HG03097 (cell line): ENCODE data around the gene PPP1R10.

Experiments
- ATAC-seq: cut with Tn5 transposase; IDR thresholded peaks from one replicate; pipeline ENCODE4 v1.9.1; 2021; ENCODE audit not compliant: unreplicated experiment, low FRiP score

The PPP1R10 gene

GRCh38 chr6:30625511-30625910 lies 8.5 kb upstream of the PPP1R10 start:
- ATAC-seq = no peak

GRCh38 chr6:30619561-30619960 lies 2.5 kb upstream of the PPP1R10 start:
- no peak for ATAC-seq

GRCh38 chr6:30618270-30618797 lies 1.3 kb upstream of the PPP1R10 start:
- ATAC-seq = no peak

- peak; percentile 69 for ATAC-seq
Measured at GRCh38 chr6:30617565-30618269, 674 bp upstream of the PPP1R10 start, which contains the start of gene MRPS18B. Gene MRPS18B, plus strand, starts transcription at chr6:30617840. Its CDS starts 26 bp downstream, at chr6:30617866.

GRCh38 chr6:30615958-30616810 lies 859 bp downstream of the PPP1R10 start:
- ATAC-seq = no peak

- ATAC-seq = no peak
Measured at GRCh38 chr6:30615219-30615957, 1.7 kb downstream of the PPP1R10 start.

GRCh38 chr6:30614843-30615218 lies 2.2 kb downstream of the PPP1R10 start:
- ATAC-seq = peak; percentile 27

- ATAC-seq = no peak
Measured at GRCh38 chr6:30614044-30614842, 2.8 kb downstream of the PPP1R10 start.

GRCh38 chr6:30613251-30614043 lies 3.6 kb downstream of the PPP1R10 start:
- no peak for ATAC-seq

GRCh38 chr6:30612687-30613248 lies 4.3 kb downstream of the PPP1R10 start:
- ATAC-seq = no peak

GRCh38 chr6:30612213-30612612 lies 4.8 kb downstream of the PPP1R10 start:
- ATAC-seq = no peak

- ATAC-seq = no peak
Measured at GRCh38 chr6:30611856-30612194, 5.2 kb downstream of the PPP1R10 start.

GRCh38 chr6:30611150-30611855 lies 5.7 kb downstream of the PPP1R10 start:
- ATAC-seq = no peak

- ATAC-seq = no peak
Measured at GRCh38 chr6:30610065-30610464, 7.0 kb downstream of the PPP1R10 start.

- ATAC-seq = no peak
Measured at GRCh38 chr6:30603961-30604360, 13.1 kb downstream of the PPP1R10 start.

- no peak for ATAC-seq
Measured at GRCh38 chr6:30601815-30602641, 15.0 kb downstream of the PPP1R10 start.

- ATAC-seq = no peak
Measured at GRCh38 chr6:30601436-30601814, 15.6 kb downstream of the PPP1R10 start.
